ENCODE data around the gene ST3GAL4. TPM values are rescaled to one million over a fixed set of nuclear protein-coding genes. Genes with fewer than 3 reads are reported as not detected.

Gene ST3GAL4
- total RNA-seq, 1 experiment from 2014 or later = 46.2 TPM

- Histone ChIP-seq H3K9me2 (ENCODE audit: insufficient read depth) (no peaks in the 10 kb centered on the region), H2AFZ (no peak overlapping the region), H3K27ac (peak overlapping the region; percentile 90), H3K36me3 (ENCODE audit: low read depth) (peaks cover 8% of the 10 kb centered on the region; the same call in 1 of the 2 replicates), H3K4me2 (peak overlapping the region; percentile 76), H3K4me1 (replicated peaks; ENCODE audit: insufficient read depth) (peaks cover 100% of the 10 kb centered on the region), H3F3A (ENCODE audit: insufficient read depth, low read depth) (peaks cover 70% of the 10 kb centered on the region), H4K20me1 (ENCODE audit: insufficient read depth) (no peaks in the 10 kb centered on the region), H3K4me3 (peak overlapping the region; percentile 35; the same call in 1 of the 2 replicates), H3K9me3 (ENCODE audit: insufficient read depth, low read depth) (no peaks in the 10 kb centered on the region), H3K27me3 (ENCODE audit: insufficient read depth, low read depth) (no peaks in the 10 kb centered on the region), H3K79me2 (ENCODE audit: low read depth) (peaks cover 82% of the 10 kb centered on the region)
- ChIA-PET POLR2A (ENCODE audit: unreplicated experiment) (no interaction called here), CTCF (no interaction called here)
- intact Hi-C loops (cut with micrococcal nuclease; ENCODE audit: unreplicated experiment) = loop anchor here (10.0 kb wide), 1 partner anchor 87 kb away; no protein-coding TSS in a partner anchor
- no TSS peak for BruUV-seq (replicated peaks)
- DNase-seq = peak in 1 of 2 experiments; percentile 61
- TF ChIP-seq, protein P1, sequence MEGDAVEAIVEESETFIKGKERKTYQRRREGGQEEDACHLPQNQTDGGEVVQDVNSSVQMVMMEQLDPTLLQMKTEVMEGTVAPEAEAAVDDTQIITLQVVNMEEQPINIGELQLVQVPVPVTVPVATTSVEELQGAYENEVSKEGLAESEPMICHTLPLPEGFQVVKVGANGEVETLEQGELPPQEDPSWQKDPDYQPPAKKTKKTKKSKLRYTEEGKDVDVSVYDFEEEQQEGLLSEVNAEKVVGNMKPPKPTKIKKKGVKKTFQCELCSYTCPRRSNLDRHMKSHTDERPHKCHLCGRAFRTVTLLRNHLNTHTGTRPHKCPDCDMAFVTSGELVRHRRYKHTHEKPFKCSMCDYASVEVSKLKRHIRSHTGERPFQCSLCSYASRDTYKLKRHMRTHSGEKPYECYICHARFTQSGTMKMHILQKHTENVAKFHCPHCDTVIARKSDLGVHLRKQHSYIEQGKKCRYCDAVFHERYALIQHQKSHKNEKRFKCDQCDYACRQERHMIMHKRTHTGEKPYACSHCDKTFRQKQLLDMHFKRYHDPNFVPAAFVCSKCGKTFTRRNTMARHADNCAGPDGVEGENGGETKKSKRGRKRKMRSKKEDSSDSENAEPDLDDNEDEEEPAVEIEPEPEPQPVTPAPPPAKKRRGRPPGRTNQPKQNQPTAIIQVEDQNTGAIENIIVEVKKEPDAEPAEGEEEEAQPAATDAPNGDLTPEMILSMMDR (conservative IDR thresholded peaks at IDR 0.05) = no peak
- TF ChIP-seq EZH2 (IDR thresholded peaks at IDR 0.05; ENCODE audit: low read depth) = no peak
Measured at GRCh38 chr11:126347751-126348668, 7.5 kb upstream of the ST3GAL4 start.

- H2AFZ ChIP-seq = no peak overlapping the region
- no peaks in the 10 kb centered on the region for H4K20me1 ChIP-seq (ENCODE audit: insufficient read depth)
- H3K27ac ChIP-seq = peak overlapping the region; percentile 90
- peaks cover 78% of the 10 kb centered on the region for H3K79me2 ChIP-seq (ENCODE audit: low read depth)
- peaks cover 100% of the 10 kb centered on the region for H3K4me1 ChIP-seq (replicated peaks; ENCODE audit: insufficient read depth)
- POLR2A ChIA-PET (ENCODE audit: unreplicated experiment) = no interaction called here
- no peaks in the 10 kb centered on the region for H3K9me2 ChIP-seq (ENCODE audit: insufficient read depth)
- TF ChIP-seq EZH2 (IDR thresholded peaks at IDR 0.05; ENCODE audit: low read depth) = no peak
- TF ChIP-seq, protein P1 (conservative IDR thresholded peaks at IDR 0.05) = no peak
- H3K27me3 ChIP-seq (ENCODE audit: insufficient read depth, low read depth) = no peaks in the 10 kb centered on the region
- no peak overlapping the region; the same call in 1 of the 2 replicates for H3K4me3 ChIP-seq
- H3K9me3 ChIP-seq (ENCODE audit: insufficient read depth, low read depth) = no peaks in the 10 kb centered on the region
- DNase-seq = peak in 1 of 2 experiments; percentile 50
- H3K4me2 ChIP-seq = peak overlapping the region; percentile 76
- intact Hi-C loops (cut with micrococcal nuclease; ENCODE audit: unreplicated experiment) = loop anchor here (10.0 kb wide), 1 partner anchor 86 kb away; no protein-coding TSS in a partner anchor
- CTCF ChIA-PET = no interaction called here
- TSS peak; percentile 4 for BruUV-seq (replicated peaks)
- H3K36me3 ChIP-seq (ENCODE audit: low read depth) = peaks cover 8% of the 10 kb centered on the region; the same call in 1 of the 2 replicates
- peaks cover 72% of the 10 kb centered on the region for H3F3A ChIP-seq (ENCODE audit: insufficient read depth, low read depth)
Measured at GRCh38 chr11:126348806-126349582, 6.5 kb upstream of the ST3GAL4 start.

GRCh38 chr11:126350836-126351235 lies 4.7 kb upstream of the ST3GAL4 start:
- no peak overlapping the region for H3K4me3 ChIP-seq
- H3K36me3 ChIP-seq (ENCODE audit: low read depth) = peaks cover 8% of the 10 kb centered on the region; the same call in 1 of the 2 replicates
- no peak for TF ChIP-seq EZH2 (IDR thresholded peaks at IDR 0.05; ENCODE audit: low read depth)
- TF ChIP-seq, protein P1 (conservative IDR thresholded peaks at IDR 0.05) = no peak
- H3K27me3 ChIP-seq (ENCODE audit: insufficient read depth, low read depth) = no peaks in the 10 kb centered on the region
- no peak for DNase-seq
- H3K27ac ChIP-seq = peak overlapping the region; percentile 90; the same call in 1 of the 2 replicates
- H3K4me2 ChIP-seq = peak overlapping the region; percentile 97; the same call in 1 of the 2 replicates
- ChIA-PET POLR2A (ENCODE audit: unreplicated experiment) (no interaction called here), CTCF (no interaction called here)
- H2AFZ ChIP-seq = no peak overlapping the region
- intact Hi-C loops (cut with micrococcal nuclease; ENCODE audit: unreplicated experiment) = no loop called here
- H3K4me1 ChIP-seq (replicated peaks; ENCODE audit: insufficient read depth) = peaks cover 82% of the 10 kb centered on the region
- no peaks in the 10 kb centered on the region for H3K9me2 ChIP-seq (ENCODE audit: insufficient read depth)
- no peaks in the 10 kb centered on the region for H4K20me1 ChIP-seq (ENCODE audit: insufficient read depth)
- peaks cover 66% of the 10 kb centered on the region for H3F3A ChIP-seq (ENCODE audit: insufficient read depth, low read depth)
- no peaks in the 10 kb centered on the region for H3K9me3 ChIP-seq (ENCODE audit: insufficient read depth, low read depth)
- H3K79me2 ChIP-seq (ENCODE audit: low read depth) = peaks cover 73% of the 10 kb centered on the region
- no TSS peak for BruUV-seq (replicated peaks)

Measured in PC-9 (cell line).